Endothelial cell of umbilical vein (primary cell): Measurements from ENCODE around the gene NLN. TPM values are rescaled to one million over a fixed set of nuclear protein-coding genes. Genes with fewer than 3 reads are reported as not detected.
A peak's percentile ranks its signal among the peaks of the same experiment; 100 is the strongest.

Experiments used
- BruUV-seq: library from RNA; stranded (reverse); fragments of 400-500 nt; replicated peaks from 2 replicates; lab custom pipeline; 2021; lab: Mats Ljungman, UMichigan
- CTCF ChIA-PET: fragments of 300-600, 350-600 bp; sonication (Branson Sonifier 250); formaldehyde crosslinking; loops from one replicate; lab custom pipeline; 2021; ENCODE audit warnings: antibody characterized with exemption, inconsistent platforms; lab: Charles Lee
- POLR2A ChIA-PET: fragments of 300-600, 350-600 bp; sonication (Branson Sonifier 250); formaldehyde crosslinking; loops from one replicate; lab custom pipeline; 2021; ENCODE audit warnings: antibody characterized with exemption, inconsistent platforms; lab: Charles Lee
- DNase-seq: peaks from one replicate; pipeline ENCODE4 v3.0.0-alpha.2; 2011; ENCODE audit warnings: low read depth, low spot score
- FAIRE-seq: peaks from 2 replicates; lab custom pipeline; 2011; peaks lifted over from hg19 to GRCh38; lab: Jason Lieb, UNC
- H2AFZ ChIP-seq: 2 replicates; pipeline ENCODE4 v1.6.0; 2012; ENCODE audit warnings: low read depth, low read length, control low read depth, inconsistent platforms
- H3K27ac ChIP-seq: 2 replicates; pipeline ENCODE4 v1.5.1; 2011; ENCODE audit warnings: low read depth, mild to moderate bottlenecking, control low read depth, low read length, moderate library complexity; ENCODE audit not compliant: insufficient read depth
- H3K27me3 ChIP-seq, 2 experiments: 2 replicates each; pipeline versions ENCODE4 v1.6.0 to v1.6.1; 2011; ENCODE audit warnings: low read length in 2 of 2, mixed read lengths in 1 of 2; ENCODE audit not compliant: control insufficient read depth in 2 of 2, insufficient read depth in 2 of 2
- H3K36me3 ChIP-seq, 2 experiments: 2 replicates in 1 of 2; 3 replicates in 1 of 2; pipeline ENCODE4 v1.5.1; 2011; ENCODE audit warnings: low read length in 2 of 2, mild to moderate bottlenecking in 1 of 2, moderate library complexity in 1 of 2; ENCODE audit not compliant: control insufficient read depth in 2 of 2, insufficient read depth in 2 of 2; ENCODE audit errors: extremely low read depth in 1 of 2
- H3K4me1 ChIP-seq: 3 replicates; pipeline ENCODE4 v1.5.1; 2011; ENCODE audit warnings: mild to moderate bottlenecking, low read length; ENCODE audit not compliant: control insufficient read depth, insufficient read depth; ENCODE audit errors: extremely low read depth
- H3K4me2 ChIP-seq: 2 replicates; pipeline ENCODE4 v1.6.1; 2011; ENCODE audit warnings: low read length, control low read depth, mixed read lengths; ENCODE audit not compliant: insufficient read depth
- H3K4me3 ChIP-seq, 3 experiments: fragments of 200-600 bp in 1 of 3; sonication (generic), shearing (Covaris generic) in 1 of 3; replicated peaks in 1 of 3; 2 replicates each; pipeline ENCODE4 v1.5.1; 2011 to 2016; ENCODE audit warnings: control low read depth in 3 of 3, low read length in 3 of 3, mild to moderate bottlenecking in 2 of 3, inconsistent platforms in 1 of 3, low read depth in 1 of 3, moderate library complexity in 1 of 3; ENCODE audit not compliant: insufficient read depth in 1 of 3
- H3K79me2 ChIP-seq: 2 replicates; pipeline ENCODE4 v1.6.0; 2012; ENCODE audit warnings: low read length, inconsistent platforms; ENCODE audit not compliant: control insufficient read depth, insufficient read depth
- H3K9ac ChIP-seq: replicated peaks from 2 replicates; pipeline ENCODE3; 2011; ENCODE audit warnings: low read length, control low read depth; ENCODE audit not compliant: insufficient read depth; ENCODE audit errors: extremely low read depth
- H3K9me1 ChIP-seq: replicated peaks from 3 replicates; pipeline ENCODE4 v1.6.0; 2011; ENCODE audit warnings: mild to moderate bottlenecking, low read length; ENCODE audit not compliant: control insufficient read depth, insufficient read depth; ENCODE audit errors: extremely low read depth
- H3K9me3 ChIP-seq: replicated peaks from 2 replicates; pipeline ENCODE4 v1.5.1; 2012; ENCODE audit warnings: low read length, inconsistent platforms; ENCODE audit not compliant: control insufficient read depth, insufficient read depth
- H4K20me1 ChIP-seq: replicated peaks from 2 replicates; pipeline ENCODE3; 2011; ENCODE audit warnings: mild to moderate bottlenecking, low read length; ENCODE audit not compliant: control insufficient read depth, insufficient read depth; ENCODE audit errors: extremely low read depth
- CTCF ChIP-seq, 2 donors: IDR thresholded peaks; 1 replicate in 1 of 2; 2 replicates in 1 of 2; pipeline ENCODE4 v1.5.1; 2011; ENCODE audit warnings: low read length in 2 of 2, mild to moderate bottlenecking in 2 of 2, moderate library complexity in 2 of 2, control low read depth in 1 of 2, inconsistent platforms in 1 of 2, low read depth in 1 of 2; ENCODE audit not compliant: insufficient read depth in 1 of 2; ENCODE audit errors: extremely low read depth in 1 of 2
- EZH2 ChIP-seq: IDR thresholded peaks from 2 replicates; pipeline ENCODE4 v1.6.1; 2012; ENCODE audit warnings: borderline replicate concordance, low read depth, mild to moderate bottlenecking, moderate library complexity, low read length, inconsistent platforms; ENCODE audit not compliant: severe bottlenecking
- FOS ChIP-seq: IDR thresholded peaks from 2 replicates; pipeline ENCODE4 v1.6.1; 2011; ENCODE audit warnings: mild to moderate bottlenecking, low read length, moderate library complexity, borderline replicate concordance; ENCODE audit not compliant: insufficient read depth
- GATA2 ChIP-seq: IDR thresholded peaks from 2 replicates; pipeline ENCODE4 v1.7.0; 2011; ENCODE audit warnings: low read depth, mild to moderate bottlenecking, moderate library complexity, mixed read lengths, low read length; ENCODE audit not compliant: insufficient read length, insufficient read depth
- JUN ChIP-seq: IDR thresholded peaks from 2 replicates; pipeline ENCODE4 v1.6.1; 2011; ENCODE audit warnings: borderline replicate concordance, low read depth; ENCODE audit not compliant: insufficient read length, insufficient read depth
- MYC ChIP-seq: IDR thresholded peaks from one replicate; pipeline ENCODE4 v1.6.1; 2011; ENCODE audit warnings: mild to moderate bottlenecking, low read depth, low read length
- POLR2A ChIP-seq: IDR thresholded peaks from 2 replicates; pipeline ENCODE4 v1.6.1; 2012; ENCODE audit warnings: low read depth, mild to moderate bottlenecking, control low read depth, low read length
- POLR2AphosphoS5 ChIP-seq: IDR thresholded peaks from 2 replicates; pipeline ENCODE4 v1.6.1; 2012; ENCODE audit warnings: low read depth, mild to moderate bottlenecking, control low read depth, low read length, moderate library complexity; ENCODE audit not compliant: insufficient read depth
- dilution Hi-C: fragments of 300-500 bp; cut with MboI; formaldehyde crosslinking; loops from one replicate; pipeline ENCODE4 v1.15.0; 2019; ENCODE audit warnings: low sequenced_read_pairs; ENCODE audit not compliant: extremely low pct_ligation_motif_present
- intact Hi-C: fragments of 100-400 bp; cut with micrococcal nuclease; formaldehyde crosslinking; loops from one replicate; pipeline ENCODE4 v1.10.0; 2022
- polyA plus RNA-seq, 4 experiments: library from polyadenylated mRNA; depleted of rRNA in 3 of 4; stranded (reverse) in 3 of 4; unstranded in 1 of 4; fragments of >200 nt; gene quantifications; 2 replicates each; pipeline versions ENCODE4 v1.2.1 to v1.2.3, GENCODE V29; 2011 to 2012; ENCODE audit warnings: missing spikeins in 1 of 4
- total RNA-seq: library from RNA; stranded (reverse); gene quantifications from 2 replicates; pipeline ENCODE4 v1.2.3, GENCODE V29; 2021
- TF ChIP-seq, protein P1 (sequence below): IDR thresholded peaks from 2 replicates; pipeline ENCODE4 v1.6.1; 2011; ENCODE audit not compliant: insufficient read depth, insufficient read length

Gene NLN
- total and polyA plus RNA-seq, 2 donors (not counting 3 experiments of a cell fraction or from before 2014, with no cell fraction given) = 14.2 to 63.3 TPM

- dilution Hi-C loops = no loop called here
- TF ChIP-seq GATA2 (no peak), POLR2A (no peak), JUN (no peak), MYC (no peak), CTCF (IDR thresholded peaks at IDR 0.05; ENCODE audit: extremely low read depth in 1 of 2, insufficient read depth in 1 of 2, low read depth in 1 of 2, low read length in 2 of 2) (no peak), EZH2 (no peak), POLR2AphosphoS5 (no peak), FOS (no peak)
- TF ChIP-seq, protein P1, sequence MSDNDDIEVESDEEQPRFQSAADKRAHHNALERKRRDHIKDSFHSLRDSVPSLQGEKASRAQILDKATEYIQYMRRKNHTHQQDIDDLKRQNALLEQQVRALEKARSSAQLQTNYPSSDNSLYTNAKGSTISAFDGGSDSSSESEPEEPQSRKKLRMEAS = no peak
- H3K9me3 ChIP-seq = no peaks in the 10 kb centered on the region
Measured at GRCh38 chr5:65815161-65815560, 93.2 kb downstream of the NLN start.

More at GRCh38 chr5:65815161-65815560, 93.2 kb downstream of the NLN start:
- Histone ChIP-seq H3K9me1 (no peaks in the 10 kb centered on the region), H3K4me3 (no peak overlapping the region), H3K27ac (no peak overlapping the region), H3K4me1 (peaks cover 4% of the 10 kb centered on the region), H3K9ac (no peak overlapping the region), H3K79me2 (no peaks in the 10 kb centered on the region), H3K27me3 (no peaks in the 10 kb centered on the region), H2AFZ (no peak overlapping the region), H3K4me2 (no peak overlapping the region), H3K36me3 (peaks cover 0 to 6% of the 10 kb centered on the region in 2 experiments), H4K20me1 (no peaks in the 10 kb centered on the region)
- FAIRE-seq = peak; percentile 75
- no TSS peak for BruUV-seq
- DNase-seq = peak; percentile 43
- intact Hi-C loops = no loop called here
- CTCF ChIA-PET = no interaction called here
- POLR2A ChIA-PET = no interaction called here
